ENCODE results near the gene IL20.

DNA sequence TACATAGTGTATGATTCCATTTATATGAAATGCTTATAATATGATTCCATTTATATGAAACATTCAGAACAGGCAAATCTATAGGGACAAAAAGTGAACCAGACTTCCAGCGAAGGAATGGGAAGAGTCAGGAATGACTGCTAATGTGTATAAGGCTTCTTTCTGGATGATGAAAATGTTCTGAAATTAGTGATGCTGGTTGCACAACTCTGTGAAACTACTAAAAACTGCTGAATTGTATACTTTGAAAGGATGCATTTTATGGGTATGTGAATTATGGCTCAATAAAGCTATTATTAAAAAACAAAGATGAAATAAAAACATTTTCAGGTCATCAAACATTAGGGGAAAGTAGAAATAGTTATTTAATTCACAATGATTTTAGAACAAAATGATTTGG is 17.7 kb downstream of the IL20 start:
- TF ChIP-seq POLR2A (IDR thresholded peaks at IDR 0.05): no peak
- TF ChIP-seq, protein P1, sequence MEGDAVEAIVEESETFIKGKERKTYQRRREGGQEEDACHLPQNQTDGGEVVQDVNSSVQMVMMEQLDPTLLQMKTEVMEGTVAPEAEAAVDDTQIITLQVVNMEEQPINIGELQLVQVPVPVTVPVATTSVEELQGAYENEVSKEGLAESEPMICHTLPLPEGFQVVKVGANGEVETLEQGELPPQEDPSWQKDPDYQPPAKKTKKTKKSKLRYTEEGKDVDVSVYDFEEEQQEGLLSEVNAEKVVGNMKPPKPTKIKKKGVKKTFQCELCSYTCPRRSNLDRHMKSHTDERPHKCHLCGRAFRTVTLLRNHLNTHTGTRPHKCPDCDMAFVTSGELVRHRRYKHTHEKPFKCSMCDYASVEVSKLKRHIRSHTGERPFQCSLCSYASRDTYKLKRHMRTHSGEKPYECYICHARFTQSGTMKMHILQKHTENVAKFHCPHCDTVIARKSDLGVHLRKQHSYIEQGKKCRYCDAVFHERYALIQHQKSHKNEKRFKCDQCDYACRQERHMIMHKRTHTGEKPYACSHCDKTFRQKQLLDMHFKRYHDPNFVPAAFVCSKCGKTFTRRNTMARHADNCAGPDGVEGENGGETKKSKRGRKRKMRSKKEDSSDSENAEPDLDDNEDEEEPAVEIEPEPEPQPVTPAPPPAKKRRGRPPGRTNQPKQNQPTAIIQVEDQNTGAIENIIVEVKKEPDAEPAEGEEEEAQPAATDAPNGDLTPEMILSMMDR (IDR thresholded peaks at IDR 0.05): no peak
